GM12878 (cell line): Measurements from ENCODE around the gene SHMT2.

ENCODE experiments used
- CHD1 ChIP-seq: IDR thresholded peaks from 2 replicates; pipeline ENCODE4 v1.6.1; 2012; ENCODE audit warnings: low read depth, low read length, improper control_type of control experiment
- CTCF ChIP-seq, 3 experiments: IDR thresholded peaks in 2 of 3; conservative IDR thresholded peaks in 1 of 3; 2 replicates each; pipeline ENCODE4 v1.5.1; 2011; ENCODE audit warnings: low read depth in 3 of 3, low read length in 3 of 3, mild to moderate bottlenecking in 3 of 3, control low read depth in 2 of 3, moderate library complexity in 2 of 3, inconsistent platforms in 1 of 3, mixed read lengths in 1 of 3; ENCODE audit not compliant: control insufficient read depth in 2 of 3, insufficient read depth in 1 of 3; ENCODE audit errors: extremely low read depth in 1 of 3
- MXI1 ChIP-seq: fragments of 150-350 bp; IDR thresholded peaks from 2 replicates; pipeline ENCODE4 v1.6.1; 2011; ENCODE audit warnings: low read depth, mild to moderate bottlenecking, inconsistent platforms, low read length, improper control_type of control experiment
- MYC ChIP-seq: IDR thresholded peaks from 2 replicates; pipeline ENCODE4 v1.6.1; 2011; ENCODE audit warnings: mild to moderate bottlenecking, low read length, moderate library complexity, inconsistent platforms; ENCODE audit not compliant: insufficient read depth, insufficient replicate concordance, insufficient read length, severe bottlenecking
- NFYB ChIP-seq: IDR thresholded peaks from 2 replicates; pipeline ENCODE4 v1.6.1; 2011; ENCODE audit warnings: low read depth, mild to moderate bottlenecking, low read length, improper control_type of control experiment, moderate library complexity; ENCODE audit not compliant: insufficient read depth
- RAD21 ChIP-seq: IDR thresholded peaks from 2 replicates; pipeline ENCODE4 v1.6.1; 2011; ENCODE audit warnings: mild to moderate bottlenecking, low read depth, low read length, moderate library complexity; ENCODE audit not compliant: insufficient read depth
- SUZ12 ChIP-seq: fragments of 200-600 bp; sonication (generic); IDR thresholded peaks from one replicate; pipeline ENCODE4 v1.6.1; 2018; ENCODE audit warnings: antibody characterized with exemption, mild to moderate bottlenecking; ENCODE audit not compliant: unreplicated experiment
- TBL1XR1 ChIP-seq: IDR thresholded peaks from 2 replicates; pipeline ENCODE4 v1.6.1; 2012; ENCODE audit warnings: low read depth, low read length, improper control_type of control experiment

GRCh38 chr12:57207731-57208630 is 21.5 kb upstream of the SHMT2 start:
- TF ChIP-seq CHD1 (no peak), TBL1XR1 (no peak), MYC (no peak), CTCF (IDR thresholded peaks at IDR 0.05 in 2 of 3, conservative IDR thresholded peaks at IDR 0.05 in 1 of 3; ENCODE audit: control insufficient read depth in 2 of 3, extremely low read depth in 1 of 3, insufficient read depth in 1 of 3, low read depth in 3 of 3, low read length in 3 of 3) (no peak), NFYB (no peak), SUZ12 (no peak), MXI1 (no peak), RAD21 (no peak)
